Pons (tissue), 1 donor: ENCODE data around the gene ZIC2.

Experiments used
- DNase-seq: peaks from one replicate; pipeline ENCODE4 v3.0.0-alpha.2; 2016; ENCODE audit warnings: low spot score

ZIC2 gene

GRCh38 chr13:99974296-99974938 lies 7.2 kb upstream of the ZIC2 start:
- DNase-seq: no peak

- no peak for DNase-seq
Observed at GRCh38 chr13:99974939-99975561, 6.5 kb upstream of the ZIC2 start.

DNA sequence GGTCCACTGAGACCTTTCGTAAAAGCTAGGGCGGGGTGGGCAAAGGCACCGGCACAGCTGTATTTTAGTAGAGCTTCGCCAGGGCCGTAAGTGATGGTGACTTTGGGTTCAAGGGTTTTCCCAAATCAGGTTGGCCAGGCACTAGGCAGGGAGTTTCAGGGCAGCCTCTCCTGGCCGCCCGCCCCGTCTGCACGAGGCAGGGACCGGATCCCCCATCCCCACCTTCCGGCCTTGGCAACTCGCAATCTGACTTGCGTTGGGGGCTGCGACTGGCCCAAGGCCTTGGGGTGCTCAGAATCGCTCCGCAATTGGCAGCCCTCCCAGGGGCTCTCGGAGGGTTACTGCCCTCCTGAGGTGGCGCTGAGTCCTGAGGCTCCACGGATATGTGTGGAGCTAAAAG lies 6.0 kb upstream of the ZIC2 start:
- DNase-seq: no peak

DNA sequence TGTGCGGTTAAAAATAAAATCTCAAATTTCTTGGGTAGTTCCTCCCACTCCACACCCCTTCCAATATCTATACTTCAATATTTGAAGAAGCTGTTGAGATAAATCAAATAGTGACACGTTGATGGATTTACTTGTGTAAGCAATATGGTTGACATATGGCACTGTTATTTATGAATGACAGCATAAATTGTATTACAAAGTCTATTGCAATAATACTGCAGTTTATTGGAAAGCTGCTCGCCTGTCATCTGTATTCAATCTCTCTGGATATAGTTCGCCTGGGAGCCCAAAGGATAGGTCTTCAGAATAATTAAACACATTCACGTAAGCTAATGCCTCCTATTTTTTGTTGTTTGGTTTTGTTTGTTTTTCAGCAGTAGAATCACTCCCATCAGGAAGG lies 5.0 kb upstream of the ZIC2 start:
- DNase-seq: no peak

DNA sequence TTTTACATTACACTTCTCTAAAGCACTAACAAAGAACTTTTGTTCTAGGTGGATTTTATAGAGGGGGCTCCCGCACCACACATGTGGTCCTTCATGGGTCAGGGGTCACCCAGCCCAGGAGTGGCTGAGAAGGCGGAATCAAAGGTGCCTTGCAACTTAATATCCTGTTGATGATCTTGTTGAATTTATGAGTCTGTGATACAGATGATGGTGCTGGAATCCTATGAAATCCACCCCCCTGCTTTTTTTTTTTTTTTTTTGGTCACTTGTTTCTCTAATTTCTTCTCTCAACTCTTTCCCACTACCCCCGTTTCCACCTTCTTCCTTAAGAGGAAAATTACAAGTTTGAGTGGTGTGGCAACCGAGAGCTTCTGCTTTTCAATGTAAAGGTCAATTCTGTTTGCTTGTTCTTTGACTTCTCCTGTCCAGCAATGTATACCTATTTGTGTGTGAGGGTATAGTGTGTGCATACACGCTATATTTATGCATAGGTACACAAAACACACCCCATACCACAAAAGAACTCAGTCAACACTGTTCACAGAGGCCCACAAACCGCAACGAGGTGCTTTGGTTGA lies 4.2 kb upstream of the ZIC2 start:
- DNase-seq: no peak

DNA sequence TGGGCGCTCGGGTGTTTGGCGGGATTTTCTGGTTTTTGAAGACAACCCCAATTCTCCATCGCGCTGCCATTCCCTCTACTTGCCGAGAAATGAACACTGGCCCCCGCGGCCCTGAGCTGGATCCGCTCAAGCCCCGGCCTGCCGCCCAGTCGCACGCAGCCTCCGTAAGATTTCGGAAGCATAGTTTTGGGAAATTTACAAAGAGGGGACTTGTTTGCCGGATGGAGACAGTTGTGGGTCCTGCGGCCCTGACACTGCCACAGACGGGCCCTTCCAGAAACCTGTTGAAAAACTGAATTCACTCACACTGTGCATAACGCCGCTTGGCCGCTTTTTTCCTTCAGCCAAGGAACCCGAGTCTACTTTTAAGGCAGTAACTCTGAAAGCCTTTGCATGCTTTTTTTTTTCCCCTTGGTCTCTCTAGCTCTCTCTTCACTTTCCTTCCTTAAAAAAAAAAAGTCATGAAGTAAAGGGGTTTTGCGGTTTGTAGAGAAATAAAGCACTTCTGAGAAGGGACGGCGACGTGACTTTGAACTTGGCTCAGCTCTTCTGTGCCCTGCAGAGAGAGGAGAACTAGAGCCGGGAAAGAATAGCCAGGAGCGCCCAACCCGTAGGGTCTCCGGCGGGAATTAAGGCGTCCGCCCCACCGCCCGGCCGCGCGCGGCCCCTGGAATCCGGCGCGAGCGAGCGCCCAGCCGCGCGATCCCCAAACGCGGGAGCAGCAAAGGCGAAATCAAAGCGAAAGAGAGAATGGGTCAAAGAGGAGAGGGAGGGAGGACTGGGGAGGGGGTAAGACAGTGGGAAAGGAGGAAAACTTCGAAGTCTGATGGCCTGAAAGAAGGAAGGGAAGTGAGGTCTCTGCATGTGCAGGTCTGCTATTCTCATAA lies 3.4 kb upstream of the ZIC2 start:
- DNase-seq: no peak

- no peak for DNase-seq
Observed at GRCh38 chr13:99978799-99979452, 2.7 kb upstream of the ZIC2 start.

DNA sequence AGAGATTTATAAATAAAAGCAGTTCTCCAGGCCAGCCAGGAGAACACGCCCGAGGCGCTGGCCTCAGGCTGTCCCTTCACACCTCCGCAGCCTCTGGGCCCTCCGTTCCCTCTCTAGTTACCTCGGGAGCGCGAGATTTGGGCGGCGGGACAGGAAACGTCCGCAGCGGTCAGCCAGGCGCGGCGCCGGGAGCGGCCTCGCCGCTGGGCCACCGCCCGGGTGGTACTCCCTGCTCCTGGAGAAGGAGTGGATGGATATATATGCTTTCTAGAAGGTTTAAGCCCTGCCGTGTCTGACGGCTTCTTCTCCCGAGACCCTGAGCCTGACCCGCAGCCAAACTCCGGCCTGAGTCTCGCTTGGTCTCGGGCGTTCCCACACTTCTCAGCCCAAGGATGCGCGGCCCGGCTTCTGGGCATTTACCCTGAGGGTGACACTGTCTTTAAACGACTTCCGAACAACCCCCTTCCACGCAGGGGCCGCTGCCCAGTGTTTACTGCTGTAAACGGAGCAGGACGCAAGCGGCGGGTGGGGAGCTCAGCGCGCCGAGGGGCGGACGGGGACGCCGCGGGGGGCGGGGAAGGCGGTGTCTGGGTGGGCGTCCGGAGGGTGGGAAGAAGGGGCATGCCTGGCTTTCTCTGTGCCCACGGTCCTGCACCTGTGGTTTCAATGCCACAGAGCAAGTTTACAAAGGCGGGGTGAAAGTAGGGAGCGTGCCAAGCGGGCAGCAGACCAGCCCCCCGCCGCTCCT lies 2.0 kb upstream of the ZIC2 start:
- no peak for DNase-seq

- DNase-seq: peak; percentile 41
Observed at GRCh38 chr13:99980201-99980823, 1.3 kb upstream of the ZIC2 start.

DNA sequence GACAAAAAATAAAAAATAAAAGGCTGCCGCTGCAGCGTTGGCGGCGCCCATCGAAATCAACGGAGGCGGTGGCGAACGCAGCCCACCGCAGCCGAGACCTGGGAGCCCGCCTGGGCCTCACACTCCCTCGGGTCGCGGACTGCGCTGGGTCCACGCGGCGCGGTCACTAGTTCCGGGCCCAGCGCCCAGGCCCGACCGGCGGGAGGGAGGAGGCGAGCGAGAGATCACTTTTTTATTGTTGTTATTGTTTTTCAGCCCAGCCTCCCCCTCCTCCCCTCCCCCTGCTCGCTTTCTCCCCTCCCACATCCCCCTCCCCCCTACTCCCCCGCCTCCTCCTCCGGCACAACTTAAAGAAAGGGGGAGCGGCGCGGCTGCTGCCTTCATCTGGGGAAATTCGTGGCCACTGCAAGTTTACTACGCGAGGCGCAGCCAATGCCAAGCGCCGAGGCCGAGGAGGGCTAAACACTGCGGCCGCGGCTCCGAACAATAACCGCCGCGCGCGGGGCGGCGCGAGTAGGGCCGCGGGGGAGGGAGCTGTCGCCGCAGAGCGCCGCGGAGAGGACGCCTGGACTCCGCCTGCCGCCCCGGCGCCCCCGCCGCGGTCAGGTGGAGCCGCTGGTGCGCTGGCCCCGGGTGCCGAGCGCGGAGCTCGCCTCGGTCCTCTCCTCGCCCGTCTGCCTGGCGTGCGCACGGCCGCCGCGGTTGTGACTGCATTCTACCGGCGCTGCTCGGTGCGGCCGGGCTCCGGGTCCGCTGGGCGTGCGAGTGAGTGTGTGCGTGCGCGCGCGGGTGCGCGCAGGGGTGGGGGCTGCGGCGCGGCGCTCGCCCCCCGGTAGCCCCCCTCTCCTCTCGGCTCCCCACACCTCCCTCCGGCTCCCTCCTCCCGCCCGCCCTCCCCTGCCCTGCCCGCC lies 505 bp upstream of the ZIC2 start:
- DNase-seq: no peak

- no peak for DNase-seq
Observed at GRCh38 chr13:99982036-99982730, 599 bp downstream of the ZIC2 start.

- no peak for DNase-seq
Observed at GRCh38 chr13:99982731-99983498, 1.3 kb downstream of the ZIC2 start.

DNA sequence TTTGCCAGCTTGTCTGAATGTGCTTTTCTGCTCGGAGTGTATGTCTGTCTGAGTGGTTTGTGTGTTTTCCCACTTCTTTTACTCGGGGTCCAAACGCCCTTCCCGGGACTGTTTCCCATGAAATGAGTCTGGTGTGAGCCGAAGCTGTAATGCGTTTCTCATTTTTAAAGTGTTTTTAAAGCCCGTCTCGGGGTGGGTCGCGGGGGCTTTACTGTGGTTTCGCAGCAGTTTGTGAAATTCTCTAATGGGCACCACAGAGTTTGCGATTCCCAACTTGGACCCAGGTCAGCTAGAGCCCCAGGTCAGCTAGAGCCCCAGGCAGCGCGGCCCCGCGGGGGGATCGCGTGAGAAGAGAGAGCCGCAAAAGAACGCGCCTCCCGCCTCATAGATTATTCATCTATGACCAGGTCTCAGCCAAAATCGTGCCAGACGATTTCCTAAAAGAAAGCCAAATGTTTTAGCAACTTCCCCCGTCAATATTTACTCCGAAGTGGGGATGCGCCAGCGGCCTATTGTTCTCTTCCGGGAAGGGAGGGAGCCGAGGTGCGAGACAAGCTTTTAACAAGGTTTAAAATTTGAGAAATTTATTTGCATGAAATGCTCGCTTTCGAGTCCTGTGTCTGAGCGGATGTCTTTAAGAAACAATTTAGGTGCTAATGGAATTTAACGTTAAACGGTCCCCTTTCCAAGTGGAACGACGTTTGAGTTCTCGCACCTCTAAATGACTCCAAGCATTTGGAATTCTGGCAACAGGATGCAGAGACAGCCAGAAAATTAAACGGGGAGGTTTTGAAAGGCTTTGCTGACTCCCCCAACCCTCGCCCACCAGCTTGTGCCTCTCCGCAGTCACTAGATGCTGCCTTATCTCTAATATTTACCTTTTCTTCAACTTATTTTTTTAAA lies 2.2 kb downstream of the ZIC2 start:
- DNase-seq: peak; percentile 1

DNA sequence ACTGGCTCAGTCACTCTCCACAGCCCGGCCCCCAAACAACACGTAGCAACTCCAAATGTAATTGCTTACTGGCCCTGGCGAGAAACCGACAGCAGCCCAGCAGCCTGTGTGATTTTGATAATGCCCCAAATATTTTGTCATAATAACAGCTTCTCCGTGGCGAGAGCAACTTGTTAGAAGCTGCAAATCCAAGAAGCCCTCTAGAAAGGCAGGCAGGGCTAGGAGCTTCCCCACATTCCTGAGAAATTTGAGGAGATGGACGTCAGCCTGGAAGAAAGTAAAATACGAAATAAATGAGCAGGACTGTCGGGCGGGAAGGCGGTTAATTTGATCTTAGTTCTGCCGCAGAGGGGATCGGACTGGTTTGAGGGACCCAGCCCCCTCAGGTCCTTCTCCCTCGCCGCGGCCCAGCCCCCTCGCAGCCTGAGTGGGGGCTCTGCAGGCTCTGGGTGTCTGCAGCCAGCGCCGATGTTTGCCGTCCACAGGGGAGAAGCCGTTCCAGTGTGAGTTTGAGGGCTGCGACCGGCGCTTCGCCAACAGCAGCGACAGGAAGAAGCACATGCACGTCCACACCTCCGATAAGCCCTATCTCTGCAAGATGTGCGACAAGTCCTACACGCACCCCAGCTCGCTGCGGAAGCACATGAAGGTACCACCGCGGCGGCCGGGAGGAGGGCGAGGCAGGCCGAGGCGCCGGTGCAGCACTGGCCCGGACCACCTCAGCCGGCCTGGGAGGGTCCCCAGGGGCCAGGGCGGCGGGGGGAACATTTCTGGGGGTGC lies 3.1 kb downstream of the ZIC2 start:
- no peak for DNase-seq

GRCh38 chr13:99985241-99985874 lies 3.8 kb downstream of the ZIC2 start:
- DNase-seq: no peak

- peak; percentile 1 for DNase-seq
Observed at GRCh38 chr13:99985886-99986527, 4.4 kb downstream of the ZIC2 start.
